Measurements from ENCODE around the gene OR6C75. TPM values are rescaled to one million over a fixed set of nuclear protein-coding genes. Genes with fewer than 3 reads are reported as not detected.
"Not testable (repeated sequence)": the region's sequence is repeated elsewhere in the genome, so short reads cannot be mapped to it uniquely, and the experiment has no call there.

The OR6C75 gene
- not detected for total RNA-seq

GRCh38 chr12:55362675-55363074, at the start of gene OR6C75:
OR6C75 (plus strand) TSS chr12:55362975; CDS start chr12:55365111, 2,136 bp downstream.
- no peaks in the 10 kb centered on the region for H3K27me3 ChIP-seq
- intact Hi-C loops (cut with DNase I): no loop called here
- no peaks in the 10 kb centered on the region for H3K4me1 ChIP-seq
- H3K36me3 ChIP-seq (replicated peaks in 1 of 2; ENCODE audit: insufficient read depth in 1 of 2, low read depth in 2 of 2): no peaks in the 10 kb centered on the region
- 76 to 78% methylated on average over 4 of the region's 4 CpGs for whole genome bisulfite sequencing, 2 donors
- TF ChIP-seq CTCF (IDR thresholded peaks at IDR 0.05) (no peak), POLR2A (IDR thresholded peaks at IDR 0.05) (no peak)
- H3K4me3 ChIP-seq: no peak within 1 kb of the TSS
- H3K9me3 ChIP-seq: no peaks in the 10 kb centered on the region
- ATAC-seq (no peak), DNase-seq (no peak)
- H3K27ac ChIP-seq: no peak within 1 kb of the TSS

- ATAC-seq (no peak), DNase-seq (no peak)
- no peak within 1 kb of the TSS for H3K27ac ChIP-seq
- intact Hi-C loops (cut with DNase I): no loop called here
- 72 to 76% methylated on average over 2 of the region's 2 CpGs for WGBS, 2 donors
- TF ChIP-seq POLR2A (IDR thresholded peaks at IDR 0.05) (no peak), CTCF (IDR thresholded peaks at IDR 0.05) (no peak)
- H3K9me3 ChIP-seq: no peaks in the 10 kb centered on the region
- H3K36me3 ChIP-seq (replicated peaks in 1 of 2; ENCODE audit: insufficient read depth in 1 of 2, low read depth in 2 of 2): no peaks in the 10 kb centered on the region
- no peaks in the 10 kb centered on the region for H3K27me3 ChIP-seq
- H3K4me3 ChIP-seq: no peak within 1 kb of the TSS
- no peaks in the 10 kb centered on the region for H3K4me1 ChIP-seq
These were observed 48.7 kb upstream of the OR6C75 start, which contains the start of gene OR6C1 for GRCh38 chr12:55314043-55314442. OR6C1 (plus strand) TSS chr12:55314343; CDS start chr12:55320600, 6,257 bp downstream.

- H3K36me3 ChIP-seq (replicated peaks in 1 of 2; ENCODE audit: insufficient read depth in 1 of 2, low read depth in 2 of 2): no peaks in the 10 kb centered on the region
- intact Hi-C loops (cut with DNase I): no loop called here
- no peak for DNase-seq
- H3K27ac ChIP-seq: no peak overlapping the region
- ATAC-seq: no peak
- no peaks in the 10 kb centered on the region for H3K4me1 ChIP-seq
- no peaks in the 10 kb centered on the region for H3K27me3 ChIP-seq
- H3K4me3 ChIP-seq: no peak overlapping the region
- 16 to 24% methylated on average over 4 of the region's 4 CpGs for WGBS, 2 donors
- no peaks in the 10 kb centered on the region for H3K9me3 ChIP-seq
- TF ChIP-seq CTCF (IDR thresholded peaks at IDR 0.05): no peak
- no peak for TF ChIP-seq POLR2A (IDR thresholded peaks at IDR 0.05)
These were observed 42.6 kb upstream of the OR6C75 start for GRCh38 chr12:55320201-55320600.

- DNase-seq; H3K4me3 ChIP-seq; H3K9me3 ChIP-seq; H3K36me3 ChIP-seq (replicated peaks in 1 of 2; ENCODE audit: insufficient read depth in 1 of 2, low read depth in 2 of 2); H3K4me1 ChIP-seq; H3K27me3 ChIP-seq; intact Hi-C loops (cut with DNase I); H3K27ac ChIP-seq; ATAC-seq: not testable (repeated sequence)
- 89 to 92% methylated on average over 6 of the region's 6 CpGs for WGBS, 2 donors
These were observed 37.0 kb upstream of the OR6C75 start for GRCh38 chr12:55325801-55326200.

GRCh38 chr12:55330446-55330845, 32.3 kb upstream of the OR6C75 start, which contains the start of gene OR6C3:
OR6C3 (plus strand) TSS chr12:55330746; CDS start chr12:55331701, 955 bp downstream.
- intact Hi-C loops (cut with DNase I): no loop called here

More at GRCh38 chr12:55330446-55330845, 32.3 kb upstream of the OR6C75 start, which contains the start of gene OR6C3:
- no peak within 1 kb of the TSS for H3K4me3 ChIP-seq
- no peaks in the 10 kb centered on the region for H3K27me3 ChIP-seq
- H3K9me3 ChIP-seq: no peaks in the 10 kb centered on the region
- H3K36me3 ChIP-seq (replicated peaks in 1 of 2; ENCODE audit: insufficient read depth in 1 of 2, low read depth in 2 of 2): no peaks in the 10 kb centered on the region
- WGBS, 2 donors: 87 to 100% methylated on average over 1 of the region's 1 CpG
- no peaks in the 10 kb centered on the region for H3K4me1 ChIP-seq
- no peak within 1 kb of the TSS for H3K27ac ChIP-seq
- DNase-seq: no peak
- no peak for TF ChIP-seq POLR2A (IDR thresholded peaks at IDR 0.05)
- TF ChIP-seq CTCF (IDR thresholded peaks at IDR 0.05): no peak
- no peak for ATAC-seq
